SK-N-SH (cell line): ENCODE results near the gene PPP6R2. TPM values are rescaled to one million over a fixed set of nuclear protein-coding genes. Genes with fewer than 3 reads are reported as not detected.
A peak's percentile ranks its signal among the peaks of the same experiment; 100 is the strongest.

Experiments
- CTCF ChIA-PET: fragments of 300-600, 350-600 bp; formaldehyde crosslinking; extraction: SDS; loops from one replicate; lab custom pipeline; 2021; lab: Yijun Ruan, JAX
- POLR2A ChIA-PET: fragments of 350-600 bp; sonication (Branson Sonifier 250); formaldehyde crosslinking; extraction: SDS; loops from one replicate; lab custom pipeline; 2020; ENCODE audit warnings: antibody characterized with exemption, inconsistent platforms; lab: Yijun Ruan, JAX
- DNase-seq: peaks from one replicate; pipeline ENCODE4 v3.0.0; 2012
- H2AFZ ChIP-seq: fragments of 200-600 bp; sonication (generic); 2 replicates; pipeline ENCODE4 v1.8.1; 2016; ENCODE audit warnings: antibody characterized with exemption, mild to moderate bottlenecking, low read depth
- H3F3A ChIP-seq: fragments of 200-600 bp; sonication (generic); replicated peaks from 2 replicates; pipeline ENCODE3; 2016; ENCODE audit warnings: antibody characterized with exemption, mild to moderate bottlenecking; ENCODE audit not compliant: insufficient read depth
- H3K27ac ChIP-seq, 2 experiments: fragments of 200-500 bp in 1 of 2; fragments of 200-600 bp in 1 of 2; sonication (Bioruptor generic) in 1 of 2; sonication (generic), shearing (Covaris generic) in 1 of 2; 2 replicates each; pipeline versions ENCODE4 v1.5.1 to v1.6.1; 2014 to 2016; ENCODE audit warnings: low read depth in 2 of 2, inconsistent platforms in 1 of 2, low read length in 1 of 2, mild to moderate bottlenecking in 1 of 2, mixed read lengths in 1 of 2
- H3K27me3 ChIP-seq: fragments of 200-600 bp; sonication (generic), shearing (Covaris generic); 2 replicates; pipeline ENCODE4 v1.6.1; 2016; ENCODE audit warnings: mixed run types; ENCODE audit not compliant: insufficient read depth
- H3K36me3 ChIP-seq, 2 experiments: fragments of 200-500 bp in 1 of 2; fragments of 200-600 bp in 1 of 2; sonication (Bioruptor generic) in 1 of 2; sonication (generic) in 1 of 2; replicated peaks in 1 of 2; 2 replicates each; pipeline versions ENCODE3 to v1.5.1; 2014 to 2016; ENCODE audit warnings: low read length in 1 of 2, mild to moderate bottlenecking in 1 of 2; ENCODE audit not compliant: insufficient read depth in 2 of 2, control insufficient read depth in 1 of 2
- H3K4me1 ChIP-seq, 2 experiments: fragments of 200-500 bp in 1 of 2; fragments of 200-600 bp in 1 of 2; sonication (Bioruptor generic) in 1 of 2; sonication (generic), shearing (Covaris generic) in 1 of 2; 2 replicates each; pipeline versions ENCODE4 v1.5.1 to v1.6.1; 2014 to 2016; ENCODE audit warnings: low read depth in 1 of 2, low read length in 1 of 2, mixed run types in 1 of 2; ENCODE audit not compliant: insufficient read depth in 2 of 2, control insufficient read depth in 1 of 2
- H3K4me2 ChIP-seq: fragments of 200-600 bp; sonication (generic), shearing (Covaris generic); 2 replicates; pipeline ENCODE4 v1.6.1; 2017; ENCODE audit warnings: mixed run types
- H3K4me3 ChIP-seq, 2 experiments: fragments of 200-500 bp in 1 of 2; fragments of 200-600 bp in 1 of 2; sonication (Bioruptor generic) in 1 of 2; sonication (generic), shearing (Covaris generic) in 1 of 2; 2 replicates each; pipeline versions ENCODE4 v1.5.1 to v1.8.1; 2014 to 2016; ENCODE audit warnings: low read depth in 2 of 2, inconsistent platforms in 1 of 2, low read length in 1 of 2, mild to moderate bottlenecking in 1 of 2, mixed read lengths in 1 of 2, moderate library complexity in 1 of 2
- H3K79me2 ChIP-seq: fragments of 200-600 bp; sonication (generic); 2 replicates; pipeline ENCODE4 v1.8.1; 2017; ENCODE audit warnings: mild to moderate bottlenecking; ENCODE audit not compliant: insufficient read depth
- H3K9ac ChIP-seq: fragments of 200-600 bp; sonication (generic); 2 replicates; pipeline ENCODE4 v1.6.1; 2017; ENCODE audit warnings: mixed run types
- H3K9me2 ChIP-seq: fragments of 200-600 bp; sonication (generic); 2 replicates; pipeline ENCODE4 v1.6.1; 2017; ENCODE audit warnings: mixed run types
- H3K9me3 ChIP-seq: fragments of 200-600 bp; sonication (generic); 2 replicates; pipeline ENCODE4 v1.6.1; 2017; ENCODE audit warnings: mixed run types, mild to moderate bottlenecking, moderate library complexity
- H4K20me1 ChIP-seq: fragments of 200-600 bp; sonication (generic); 2 replicates; pipeline ENCODE4 v1.6.1; 2017; ENCODE audit warnings: mild to moderate bottlenecking, mixed run types; ENCODE audit not compliant: insufficient read depth
- FOXM1 ChIP-seq: IDR thresholded peaks from 2 replicates; pipeline ENCODE4 v1.4.0; 2012; ENCODE audit warnings: low read depth, mild to moderate bottlenecking
- GABPA ChIP-seq: IDR thresholded peaks from 2 replicates; pipeline ENCODE4 v1.4.0; 2012; ENCODE audit warnings: low read depth, mild to moderate bottlenecking
- WGBS: methylation state at CpG from one replicate; pipeline ENCODE4 v1.1.6; 2017; ENCODE audit warnings: low lambda C conversion rate; 5-methylcytosine and 5-hydroxymethylcytosine counted together
- polyA plus RNA-seq, 3 experiments: library from polyadenylated mRNA; depleted of rRNA; stranded (reverse); fragments of >200 nt; gene quantifications; 2 replicates each; pipeline ENCODE4 v1.2.3, GENCODE V29; 2012
- TF ChIP-seq, protein P1 (sequence below): fragments of 200-600 bp; sonication (generic); IDR thresholded peaks from 2 replicates; pipeline ENCODE4 v1.6.1; 2017; ENCODE audit warnings: antibody characterized with exemption, mild to moderate bottlenecking, moderate library complexity
- TF ChIP-seq, protein P2 (sequence below): IDR thresholded peaks from 2 replicates; pipeline ENCODE4 v1.6.1; 2012; ENCODE audit warnings: mild to moderate bottlenecking, low read depth, low read length, moderate library complexity

The PPP6R2 gene
- polyA plus RNA-seq, 1 of the 3 experiments (the other 2 are of a cell fraction): 45.7 TPM

DNA sequence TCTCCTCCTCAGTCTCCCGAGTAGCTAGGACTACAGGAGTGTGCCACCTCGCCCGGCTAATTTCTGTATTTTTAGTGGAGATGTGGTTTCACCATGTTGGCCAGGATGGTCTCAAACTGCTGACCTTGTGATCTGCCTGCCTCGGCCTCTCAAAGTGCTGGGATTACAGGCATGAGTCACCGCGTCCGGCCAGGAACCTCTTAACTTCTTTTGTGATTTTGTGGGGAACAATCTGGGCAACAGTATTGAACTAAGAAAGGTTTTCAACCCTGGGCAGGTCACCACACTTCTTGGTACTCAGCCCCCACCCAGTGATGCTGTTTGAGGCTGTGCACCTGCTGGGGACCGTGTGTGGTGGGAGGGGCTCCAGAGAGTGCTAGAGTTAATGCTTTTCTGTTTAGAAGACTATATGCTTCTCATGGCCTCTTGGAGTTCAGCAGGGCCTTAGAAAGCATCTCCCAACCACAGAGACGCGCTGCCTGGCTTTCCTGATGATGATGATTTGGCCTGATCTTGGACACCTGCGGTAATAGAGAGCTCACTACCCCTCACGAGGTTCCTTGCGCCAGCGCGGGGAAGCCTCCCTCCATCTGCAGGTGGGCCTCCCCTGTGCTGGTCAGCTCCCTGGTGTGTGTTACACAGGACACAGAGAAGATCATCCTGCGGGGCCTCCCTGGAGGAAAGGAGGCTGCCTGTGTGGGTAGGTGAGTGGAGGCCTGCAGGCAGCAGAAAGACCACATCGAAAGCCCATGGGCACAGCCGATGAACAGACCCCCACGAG, 17.5 kb upstream of the PPP6R2 start:
- CTCF ChIA-PET: interaction anchor here (0.7 to 8.0 kb wide), 18 partner anchors 12 to 259 kb away, joined by 3 to 101 read pairs (median 4); partner anchors contain the start of genes HDAC10 and MAPK12
- POLR2A ChIA-PET: interaction anchor here (1.2 kb wide), 1 partner anchor 10 kb away, joined by 6 read pairs; no protein-coding TSS in a partner anchor

DNA sequence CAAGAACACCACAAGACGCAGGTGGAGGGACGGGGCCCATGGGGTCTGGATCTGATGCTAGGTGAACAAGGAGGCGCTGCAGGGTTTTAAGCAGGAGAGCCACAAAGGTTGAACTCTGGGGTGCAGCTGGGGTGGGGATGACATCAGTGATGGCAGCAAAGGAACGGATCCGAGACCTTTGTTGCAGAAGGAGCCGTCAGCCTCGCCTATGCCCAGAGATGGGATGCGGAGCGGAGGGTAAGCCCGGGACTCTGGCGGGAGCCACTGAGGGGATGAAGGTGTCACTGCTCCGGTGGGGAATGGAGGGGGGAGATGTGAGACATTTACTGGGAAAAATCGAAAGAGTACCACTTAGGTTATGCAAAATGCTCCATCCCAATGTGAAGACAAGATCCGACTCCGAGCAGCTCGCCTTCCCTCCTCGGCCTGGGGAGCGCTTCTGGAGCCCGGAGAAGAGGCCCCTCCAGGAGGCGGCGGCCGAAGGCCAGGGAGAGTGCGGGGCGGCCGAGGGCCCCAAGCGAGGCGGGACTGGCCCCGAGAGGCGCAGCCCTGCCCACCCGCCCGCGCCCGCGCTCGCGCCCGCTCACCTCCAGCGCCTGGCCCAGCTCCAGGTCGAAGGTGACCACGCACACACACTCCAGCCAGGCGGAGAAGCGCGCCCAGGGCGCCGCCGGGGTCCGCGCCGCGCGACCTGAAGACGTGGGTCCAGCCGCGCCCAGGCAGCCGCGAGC, 16.7 kb upstream of the PPP6R2 start:
- H3K27ac ChIP-seq: no peak overlapping the region; a peak in 1 of 4 replicates
- H3K4me3 ChIP-seq: peak overlapping the region; percentile 59 to 75
- H3K4me1 ChIP-seq: peaks cover 6 to 12% of the 10 kb centered on the region in 2 experiments; a peak in 2 of 4 replicates
- H2AFZ ChIP-seq: 0 out of 2 replicates have a peak overlapping the region, but pooled peaks have one; percentile 51
- WGBS: 40% methylated on average over 18 of the region's 56 CpGs
- no peaks in the 10 kb centered on the region for H3K9me3 ChIP-seq
- H3F3A ChIP-seq: peaks cover 18% of the 10 kb centered on the region
- ChIA-PET CTCF (interaction anchor here (0.5 to 8.0 kb wide), 24 partner anchors 11 to 295 kb away, joined by 3 to 101 read pairs (median 4); partner anchors contain the start of genes HDAC10, MAPK12, PLXNB2 and TUBGCP6), POLR2A (interaction anchor here (0.8 to 1.5 kb wide), 2 partner anchors 19 to 74 kb away, joined by 4 to 5 read pairs; partner anchors contain the start of gene PLXNB2)
- H3K79me2 ChIP-seq: peaks cover 12% of the 10 kb centered on the region
- peak overlapping the region; percentile 80 for H3K4me2 ChIP-seq
- no peaks in the 10 kb centered on the region for H3K27me3 ChIP-seq
- peak; percentile 55 for DNase-seq
- H3K9me2 ChIP-seq: no peaks in the 10 kb centered on the region
- H3K36me3 ChIP-seq: no peaks in the 10 kb centered on the region
- no peaks in the 10 kb centered on the region for H4K20me1 ChIP-seq
- TF ChIP-seq, protein P1, sequence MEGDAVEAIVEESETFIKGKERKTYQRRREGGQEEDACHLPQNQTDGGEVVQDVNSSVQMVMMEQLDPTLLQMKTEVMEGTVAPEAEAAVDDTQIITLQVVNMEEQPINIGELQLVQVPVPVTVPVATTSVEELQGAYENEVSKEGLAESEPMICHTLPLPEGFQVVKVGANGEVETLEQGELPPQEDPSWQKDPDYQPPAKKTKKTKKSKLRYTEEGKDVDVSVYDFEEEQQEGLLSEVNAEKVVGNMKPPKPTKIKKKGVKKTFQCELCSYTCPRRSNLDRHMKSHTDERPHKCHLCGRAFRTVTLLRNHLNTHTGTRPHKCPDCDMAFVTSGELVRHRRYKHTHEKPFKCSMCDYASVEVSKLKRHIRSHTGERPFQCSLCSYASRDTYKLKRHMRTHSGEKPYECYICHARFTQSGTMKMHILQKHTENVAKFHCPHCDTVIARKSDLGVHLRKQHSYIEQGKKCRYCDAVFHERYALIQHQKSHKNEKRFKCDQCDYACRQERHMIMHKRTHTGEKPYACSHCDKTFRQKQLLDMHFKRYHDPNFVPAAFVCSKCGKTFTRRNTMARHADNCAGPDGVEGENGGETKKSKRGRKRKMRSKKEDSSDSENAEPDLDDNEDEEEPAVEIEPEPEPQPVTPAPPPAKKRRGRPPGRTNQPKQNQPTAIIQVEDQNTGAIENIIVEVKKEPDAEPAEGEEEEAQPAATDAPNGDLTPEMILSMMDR: 0 out of 2 replicates have a peak, but pooled peaks have one; percentile 7
- no peak for TF ChIP-seq GABPA
- peak overlapping the region; percentile 68 for H3K9ac ChIP-seq

More for the DNA sequence above, 17.5 kb upstream of the PPP6R2 start:
- DNase-seq: no peak
- H3K4me3 ChIP-seq: peak overlapping the region; percentile 59 to 75
- peak overlapping the region; percentile 80 for H3K4me2 ChIP-seq
- 83% methylated on average over 16 of the region's 19 CpGs for WGBS
- TF ChIP-seq, protein P2, sequence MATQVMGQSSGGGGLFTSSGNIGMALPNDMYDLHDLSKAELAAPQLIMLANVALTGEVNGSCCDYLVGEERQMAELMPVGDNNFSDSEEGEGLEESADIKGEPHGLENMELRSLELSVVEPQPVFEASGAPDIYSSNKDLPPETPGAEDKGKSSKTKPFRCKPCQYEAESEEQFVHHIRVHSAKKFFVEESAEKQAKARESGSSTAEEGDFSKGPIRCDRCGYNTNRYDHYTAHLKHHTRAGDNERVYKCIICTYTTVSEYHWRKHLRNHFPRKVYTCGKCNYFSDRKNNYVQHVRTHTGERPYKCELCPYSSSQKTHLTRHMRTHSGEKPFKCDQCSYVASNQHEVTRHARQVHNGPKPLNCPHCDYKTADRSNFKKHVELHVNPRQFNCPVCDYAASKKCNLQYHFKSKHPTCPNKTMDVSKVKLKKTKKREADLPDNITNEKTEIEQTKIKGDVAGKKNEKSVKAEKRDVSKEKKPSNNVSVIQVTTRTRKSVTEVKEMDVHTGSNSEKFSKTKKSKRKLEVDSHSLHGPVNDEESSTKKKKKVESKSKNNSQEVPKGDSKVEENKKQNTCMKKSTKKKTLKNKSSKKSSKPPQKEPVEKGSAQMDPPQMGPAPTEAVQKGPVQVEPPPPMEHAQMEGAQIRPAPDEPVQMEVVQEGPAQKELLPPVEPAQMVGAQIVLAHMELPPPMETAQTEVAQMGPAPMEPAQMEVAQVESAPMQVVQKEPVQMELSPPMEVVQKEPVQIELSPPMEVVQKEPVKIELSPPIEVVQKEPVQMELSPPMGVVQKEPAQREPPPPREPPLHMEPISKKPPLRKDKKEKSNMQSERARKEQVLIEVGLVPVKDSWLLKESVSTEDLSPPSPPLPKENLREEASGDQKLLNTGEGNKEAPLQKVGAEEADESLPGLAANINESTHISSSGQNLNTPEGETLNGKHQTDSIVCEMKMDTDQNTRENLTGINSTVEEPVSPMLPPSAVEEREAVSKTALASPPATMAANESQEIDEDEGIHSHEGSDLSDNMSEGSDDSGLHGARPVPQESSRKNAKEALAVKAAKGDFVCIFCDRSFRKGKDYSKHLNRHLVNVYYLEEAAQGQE: peak; percentile 76; the same call in 1 of the 2 replicates
- TF ChIP-seq FOXM1: no peak
- no peak overlapping the region for H2AFZ ChIP-seq
- H3K27me3 ChIP-seq: no peaks in the 10 kb centered on the region
- H3K9me2 ChIP-seq: no peaks in the 10 kb centered on the region
- peak overlapping the region; percentile 68 for H3K9ac ChIP-seq
- no peaks in the 10 kb centered on the region for H3K36me3 ChIP-seq
- no peak overlapping the region for H3K27ac ChIP-seq
- H3K79me2 ChIP-seq: peaks cover 12% of the 10 kb centered on the region
- H3K9me3 ChIP-seq: no peaks in the 10 kb centered on the region
- peaks cover 12% of the 10 kb centered on the region for H3F3A ChIP-seq
- H4K20me1 ChIP-seq: no peaks in the 10 kb centered on the region
- H3K4me1 ChIP-seq: peaks cover 6 to 12% of the 10 kb centered on the region in 2 experiments; a peak in 2 of 4 replicates
